SK-N-MC (cell line): ENCODE data around the gene RPGR.

Experiments
- DNase-seq: peaks from one replicate; pipeline ENCODE4 v3.0.0-alpha.2; 2011; ENCODE audit warnings: low read depth, low spot score
- H3K27ac ChIP-seq: fragments of 200-600 bp; sonication (generic); 2 replicates; pipeline ENCODE4 v1.5.1; 2016; ENCODE audit warnings: mixed run types
- H3K36me3 ChIP-seq: fragments of 200-600 bp; sonication (generic); 2 replicates; pipeline ENCODE4 v1.6.1; 2017; ENCODE audit warnings: antibody characterized with exemption, low read length, mixed read lengths; ENCODE audit not compliant: insufficient read depth
- H3K4me3 ChIP-seq: fragments of 200-600 bp; sonication (generic); 2 replicates; pipeline ENCODE4 v1.5.1; 2016
- H3K9ac ChIP-seq: fragments of 200-600 bp; sonication (generic); 2 replicates; pipeline ENCODE4 v1.8.0; 2017; ENCODE audit warnings: mixed run types, mixed read lengths; ENCODE audit not compliant: insufficient read length
- H3K9me3 ChIP-seq: fragments of 200-600 bp; sonication (generic); 2 replicates; pipeline ENCODE4 v1.6.1; 2017; ENCODE audit warnings: low read depth, mild to moderate bottlenecking, antibody characterized with exemption, low read length, moderate library complexity, mixed read lengths
- EZH2 ChIP-seq: fragments of 200-600 bp; sonication (generic); IDR thresholded peaks from one replicate; pipeline ENCODE4 v1.6.1; 2017; ENCODE audit warnings: antibody characterized with exemption
- FOXP2 ChIP-seq: optimal IDR thresholded peaks from 2 replicates; pipeline ENCODE3; 2011; ENCODE audit warnings: mild to moderate bottlenecking, moderate library complexity; ENCODE audit not compliant: insufficient read depth; ENCODE audit errors: extremely low read length, control extremely low read depth
- POLR2AphosphoS5 ChIP-seq: IDR thresholded peaks from 2 replicates; pipeline ENCODE4 v1.6.1; 2012; ENCODE audit warnings: mild to moderate bottlenecking, low read depth, low read length, borderline replicate concordance

Gene RPGR

GRCh38 chrX:38311743-38312142, 15.6 kb downstream of the RPGR start:
- Histone ChIP-seq H3K27ac (no peak overlapping the region), H3K9me3 (no peaks in the 10 kb centered on the region), H3K4me3 (no peak overlapping the region), H3K36me3 (peaks cover 3% of the 10 kb centered on the region; the same call in 1 of the 2 replicates), H3K9ac (no peak overlapping the region)
- TF ChIP-seq POLR2AphosphoS5, result no peak
- no peak for TF ChIP-seq FOXP2
- TF ChIP-seq EZH2, result no peak
- no peak for DNase-seq

GRCh38 chrX:38305971-38306370, 21.3 kb downstream of the RPGR start:
- H3K9ac ChIP-seq, result no peak overlapping the region
- DNase-seq, result no peak
- no peaks in the 10 kb centered on the region for H3K9me3 ChIP-seq
- no peak overlapping the region for H3K4me3 ChIP-seq
- no peak overlapping the region for H3K27ac ChIP-seq
- TF ChIP-seq EZH2 (no peak), POLR2AphosphoS5 (no peak), FOXP2 (no peak)
- no peaks in the 10 kb centered on the region for H3K36me3 ChIP-seq

- Histone ChIP-seq H3K4me3 (no peak overlapping the region), H3K27ac (no peak overlapping the region), H3K36me3 (no peaks in the 10 kb centered on the region), H3K9me3 (no peaks in the 10 kb centered on the region), H3K9ac (no peak overlapping the region)
- no peak for TF ChIP-seq POLR2AphosphoS5
- no peak for TF ChIP-seq FOXP2
- no peak for TF ChIP-seq EZH2
- DNase-seq, result no peak
These were observed 23.3 kb downstream of the RPGR start for GRCh38 chrX:38304010-38304409.

GRCh38 chrX:38293741-38294140, 33.6 kb downstream of the RPGR start:
- no peaks in the 10 kb centered on the region for H3K36me3 ChIP-seq
- no peaks in the 10 kb centered on the region for H3K9me3 ChIP-seq
- TF ChIP-seq POLR2AphosphoS5, result no peak
- no peak for TF ChIP-seq FOXP2
- TF ChIP-seq EZH2, result no peak

GRCh38 chrX:38287674-38288073, 39.6 kb downstream of the RPGR start:
- TF ChIP-seq EZH2, result no peak
- TF ChIP-seq POLR2AphosphoS5, result no peak
- TF ChIP-seq FOXP2, result no peak
- no peak overlapping the region for H3K4me3 ChIP-seq
- H3K27ac ChIP-seq, result no peak overlapping the region
- no peaks in the 10 kb centered on the region for H3K9me3 ChIP-seq
- no peak for DNase-seq
- H3K36me3 ChIP-seq, result no peaks in the 10 kb centered on the region
- no peak overlapping the region for H3K9ac ChIP-seq

More at GRCh38 chrX:38293741-38294140, 33.6 kb downstream of the RPGR start:
- H3K4me3 ChIP-seq, result no peak overlapping the region
- no peak for DNase-seq
- H3K9ac ChIP-seq, result no peak overlapping the region
- no peak overlapping the region for H3K27ac ChIP-seq

- TF ChIP-seq FOXP2 (no peak), POLR2AphosphoS5 (no peak)
- Histone ChIP-seq H3K36me3 (no peaks in the 10 kb centered on the region), H3K9me3 (no peaks in the 10 kb centered on the region), H3K9ac (no peak overlapping the region), H3K4me3 (no peak overlapping the region), H3K27ac (no peak overlapping the region)
- DNase-seq, result no peak
These were observed 41.7 kb downstream of the RPGR start for GRCh38 chrX:38285649-38286048.

- no peak for DNase-seq
These were observed 45.3 kb downstream of the RPGR start for GRCh38 chrX:38282049-38282448.

GRCh38 chrX:38279188-38279587, 48.1 kb downstream of the RPGR start:
- Histone ChIP-seq H3K4me3 (no peak overlapping the region), H3K27ac (no peak overlapping the region), H3K9me3 (no peaks in the 10 kb centered on the region), H3K9ac (no peak overlapping the region), H3K36me3 (no peaks in the 10 kb centered on the region)
- no peak for DNase-seq
- TF ChIP-seq EZH2 (no peak), POLR2AphosphoS5 (no peak), FOXP2 (no peak)

More at GRCh38 chrX:38282049-38282448, 45.3 kb downstream of the RPGR start:
- Histone ChIP-seq H3K36me3 (no peaks in the 10 kb centered on the region), H3K4me3 (no peak overlapping the region), H3K27ac (no peak overlapping the region), H3K9me3 (no peaks in the 10 kb centered on the region), H3K9ac (no peak overlapping the region)
- TF ChIP-seq FOXP2 (no peak), POLR2AphosphoS5 (no peak), EZH2 (no peak)

GRCh38 chrX:38278682-38279081, 48.6 kb downstream of the RPGR start:
- Histone ChIP-seq H3K4me3 (no peak overlapping the region), H3K9ac (no peak overlapping the region), H3K9me3 (no peaks in the 10 kb centered on the region), H3K36me3 (no peaks in the 10 kb centered on the region), H3K27ac (no peak overlapping the region)
- no peak for DNase-seq
- TF ChIP-seq EZH2, result no peak
- TF ChIP-seq FOXP2, result no peak
- no peak for TF ChIP-seq POLR2AphosphoS5
